Stromal cell of bone marrow (primary cell): ENCODE results near the gene HHAT.
"Not testable (repeated sequence)": the region's sequence is repeated elsewhere in the genome, so short reads cannot be mapped to it uniquely, and the experiment has no call there.

Source experiments
- DNase-seq: peaks from one replicate; pipeline ENCODE4 v3.0.0-alpha.2; 2012; ENCODE audit warnings: low read depth

Gene HHAT

GRCh38 chr1:210647406-210648333, 319.0 kb downstream of the HHAT start:
- peak; percentile 24 for DNase-seq

- DNase-seq: no peak
Measured at GRCh38 chr1:210648588-210649269, 320.0 kb downstream of the HHAT start.

- DNase-seq: no peak
Measured at GRCh38 chr1:210650403-210650802, 321.7 kb downstream of the HHAT start.

GRCh38 chr1:210652329-210652954, 323.7 kb downstream of the HHAT start:
- DNase-seq: no peak

- no peak for DNase-seq
Measured at GRCh38 chr1:210653771-210654170, 325.1 kb downstream of the HHAT start.

GRCh38 chr1:210654176-210654981, 325.7 kb downstream of the HHAT start:
- no peak for DNase-seq

GRCh38 chr1:210655511-210655910, 326.8 kb downstream of the HHAT start:
- no peak for DNase-seq

GRCh38 chr1:210657806-210658205, 329.1 kb downstream of the HHAT start:
- no peak for DNase-seq

- not testable (repeated sequence) for DNase-seq
Measured at GRCh38 chr1:210661520-210661919, 332.8 kb downstream of the HHAT start.

- DNase-seq: no peak
Measured at GRCh38 chr1:210662291-210663050, 333.8 kb downstream of the HHAT start.

- no peak for DNase-seq
Measured at GRCh38 chr1:210663730-210664573, 335.2 kb downstream of the HHAT start.

- DNase-seq: no peak
Measured at GRCh38 chr1:210669951-210670350, 341.2 kb downstream of the HHAT start.

GRCh38 chr1:210674151-210674550, 345.4 kb downstream of the HHAT start:
- DNase-seq: no peak

GRCh38 chr1:210676539-210676938, 347.8 kb downstream of the HHAT start:
- no peak for DNase-seq

GRCh38 chr1:210677533-210677932, 348.8 kb downstream of the HHAT start:
- no peak for DNase-seq

GRCh38 chr1:210678306-210678705, 349.6 kb downstream of the HHAT start:
- no peak for DNase-seq

GRCh38 chr1:210681158-210681557, 352.5 kb downstream of the HHAT start:
- DNase-seq: no peak

- DNase-seq: no peak
Measured at GRCh38 chr1:210683403-210684047, 354.8 kb downstream of the HHAT start.

- DNase-seq: no peak
Measured at GRCh38 chr1:210684466-210685294, 356.0 kb downstream of the HHAT start.
